ENCODE measurements around the gene COL6A1. TPM values are rescaled to one million over a fixed set of nuclear protein-coding genes. Genes with fewer than 3 reads are reported as not detected.

Gene COL6A1
- total and polyA plus RNA-seq, 2 of the 13 experiments (the other 11 are each of a cell fraction or from before 2014, with no cell fraction given) = 3.1 to 4.8 TPM

DNA sequence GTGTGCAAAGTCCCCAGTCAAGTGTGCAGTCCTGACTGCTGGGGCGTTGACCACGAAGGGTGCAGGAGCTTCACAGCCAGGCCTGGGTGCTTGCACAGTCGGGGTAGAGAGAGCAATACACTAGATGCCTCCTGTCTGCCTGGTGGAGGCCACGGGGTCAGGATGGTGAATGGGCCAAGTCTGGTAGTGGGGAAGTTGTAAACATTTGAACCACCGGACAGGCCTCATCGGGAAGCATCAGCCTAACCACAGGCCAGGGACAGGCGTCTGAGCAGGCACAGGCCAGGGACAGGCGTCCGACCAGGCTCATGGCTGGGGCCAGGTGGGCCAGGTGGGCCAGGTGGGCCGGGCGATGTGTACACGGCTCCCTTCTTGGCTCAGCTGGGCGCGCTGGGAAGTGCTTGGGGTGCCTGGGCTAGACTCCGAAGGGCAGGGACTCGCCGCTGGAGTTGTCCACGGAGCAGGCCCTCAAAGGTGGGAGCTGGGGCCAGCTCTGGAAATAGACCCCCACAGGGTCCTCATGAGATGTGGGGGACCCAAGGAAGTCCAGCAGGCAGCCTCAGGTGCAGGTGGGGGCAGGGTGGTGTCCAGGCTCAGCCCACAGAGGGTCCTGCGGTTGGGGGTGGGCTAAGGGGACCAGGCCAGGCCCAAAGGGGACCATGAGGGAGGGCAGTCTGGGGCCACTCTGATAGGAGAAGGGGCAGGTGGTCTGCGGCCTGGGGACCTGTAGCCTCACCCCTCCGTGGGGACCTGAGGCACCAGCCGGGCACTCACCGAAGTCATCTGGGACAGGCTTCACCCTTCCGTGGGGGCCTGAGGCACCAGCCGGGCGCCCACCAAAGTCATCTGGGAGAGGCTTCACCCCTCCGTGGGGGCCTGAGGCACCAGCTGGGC is 15.0 kb downstream of the COL6A1 start:
- CTCF ChIA-PET (ENCODE audit: low intra/inter-chr PET ratio, low total read pairs) = no interaction called here
- Histone ChIP-seq H4K20me1 (ENCODE audit: insufficient read depth, low read length) (no peaks in the 10 kb centered on the region), H3K9me3 (ENCODE audit: low read length) (no peaks in the 10 kb centered on the region), H3K4me3 (replicated peaks in 1 of 3; ENCODE audit: insufficient read depth in 1 of 3, low read depth in 2 of 3, low read length in 3 of 3) (no peak overlapping the region), H3K36me3 (replicated peaks in 1 of 2; ENCODE audit: control insufficient read depth in 1 of 2, insufficient read depth in 2 of 2, low read length in 2 of 2) (no peaks in the 10 kb centered on the region), H2AFZ (ENCODE audit: low read length) (no peak overlapping the region), H3K27ac (ENCODE audit: extremely low read length, insufficient read depth, low read length) (no peak overlapping the region), H3K27me3 (ENCODE audit: control insufficient read depth in 1 of 2, insufficient read depth in 2 of 2, low read length in 2 of 2) (peaks cover 0 to 7% of the 10 kb centered on the region in 2 experiments; a peak in 1 of 5 replicates), H3K4me2 (ENCODE audit: low read depth, low read length) (no peak overlapping the region), H3K4me1 (ENCODE audit: insufficient read depth, low read length) (peaks cover 17% of the 10 kb centered on the region), H3K79me2 (ENCODE audit: insufficient read depth, low read length) (no peaks in the 10 kb centered on the region), H3K9ac (ENCODE audit: insufficient read depth, low read depth, low read length) (no peak overlapping the region)
- BruUV-seq (replicated peaks) = no TSS peak
- DNase-seq (ENCODE audit: low spot score) (no peak), ATAC-seq (no peak), FAIRE-seq (no peak)
- 46% methylated on average over 4 of the region's 27 CpGs for WGBS (ENCODE audit: low lambda C conversion rate)
- in situ Hi-C loops (cut with HindIII; ENCODE audit: extremely low pct_ligation_motif_present, low pct_unique_long_range_greater_than_20kb) = no loop called here
- POLR2A ChIA-PET = no interaction called here
- intact Hi-C loops (cut with micrococcal nuclease; ENCODE audit: unreplicated experiment) = no loop called here
- no peak for TF ChIP-seq NCOA5 (CRISPR knock-in tag; IDR thresholded peaks at IDR 0.05)
- TF ChIP-seq, protein P1, sequence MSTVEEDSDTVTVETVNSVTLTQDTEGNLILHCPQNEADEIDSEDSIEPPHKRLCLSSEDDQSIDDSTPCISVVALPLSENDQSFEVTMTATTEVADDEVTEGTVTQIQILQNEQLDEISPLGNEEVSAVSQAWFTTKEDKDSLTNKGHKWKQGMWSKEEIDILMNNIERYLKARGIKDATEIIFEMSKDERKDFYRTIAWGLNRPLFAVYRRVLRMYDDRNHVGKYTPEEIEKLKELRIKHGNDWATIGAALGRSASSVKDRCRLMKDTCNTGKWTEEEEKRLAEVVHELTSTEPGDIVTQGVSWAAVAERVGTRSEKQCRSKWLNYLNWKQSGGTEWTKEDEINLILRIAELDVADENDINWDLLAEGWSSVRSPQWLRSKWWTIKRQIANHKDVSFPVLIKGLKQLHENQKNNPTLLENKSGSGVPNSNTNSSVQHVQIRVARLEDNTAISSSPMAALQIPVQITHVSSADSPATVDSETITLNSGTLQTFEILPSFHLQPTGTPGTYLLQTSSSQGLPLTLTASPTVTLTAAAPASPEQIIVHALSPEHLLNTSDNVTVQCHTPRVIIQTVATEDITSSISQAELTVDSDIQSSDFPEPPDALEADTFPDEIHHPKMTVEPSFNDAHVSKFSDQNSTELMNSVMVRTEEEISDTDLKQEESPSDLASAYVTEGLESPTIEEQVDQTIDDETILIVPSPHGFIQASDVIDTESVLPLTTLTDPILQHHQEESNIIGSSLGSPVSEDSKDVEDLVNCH (CRISPR knock-in tag; IDR thresholded peaks at IDR 0.05) = no peak
- TF ChIP-seq NBN (conservative IDR thresholded peaks at IDR 0.05) = no peak
- TF ChIP-seq PAF1 (CRISPR knock-in tag; IDR thresholded peaks at IDR 0.05) = no peak
- no peak for TF ChIP-seq ZSCAN20 (CRISPR knock-in tag; IDR thresholded peaks at IDR 0.05; ENCODE audit: borderline replicate concordance)
- TF ChIP-seq, protein P2, sequence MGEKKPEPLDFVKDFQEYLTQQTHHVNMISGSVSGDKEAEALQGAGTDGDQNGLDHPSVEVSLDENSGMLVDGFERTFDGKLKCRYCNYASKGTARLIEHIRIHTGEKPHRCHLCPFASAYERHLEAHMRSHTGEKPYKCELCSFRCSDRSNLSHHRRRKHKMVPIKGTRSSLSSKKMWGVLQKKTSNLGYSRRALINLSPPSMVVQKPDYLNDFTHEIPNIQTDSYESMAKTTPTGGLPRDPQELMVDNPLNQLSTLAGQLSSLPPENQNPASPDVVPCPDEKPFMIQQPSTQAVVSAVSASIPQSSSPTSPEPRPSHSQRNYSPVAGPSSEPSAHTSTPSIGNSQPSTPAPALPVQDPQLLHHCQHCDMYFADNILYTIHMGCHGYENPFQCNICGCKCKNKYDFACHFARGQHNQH (CRISPR knock-in tag; IDR thresholded peaks at IDR 0.05) = no peak
- TF ChIP-seq, protein P3, sequence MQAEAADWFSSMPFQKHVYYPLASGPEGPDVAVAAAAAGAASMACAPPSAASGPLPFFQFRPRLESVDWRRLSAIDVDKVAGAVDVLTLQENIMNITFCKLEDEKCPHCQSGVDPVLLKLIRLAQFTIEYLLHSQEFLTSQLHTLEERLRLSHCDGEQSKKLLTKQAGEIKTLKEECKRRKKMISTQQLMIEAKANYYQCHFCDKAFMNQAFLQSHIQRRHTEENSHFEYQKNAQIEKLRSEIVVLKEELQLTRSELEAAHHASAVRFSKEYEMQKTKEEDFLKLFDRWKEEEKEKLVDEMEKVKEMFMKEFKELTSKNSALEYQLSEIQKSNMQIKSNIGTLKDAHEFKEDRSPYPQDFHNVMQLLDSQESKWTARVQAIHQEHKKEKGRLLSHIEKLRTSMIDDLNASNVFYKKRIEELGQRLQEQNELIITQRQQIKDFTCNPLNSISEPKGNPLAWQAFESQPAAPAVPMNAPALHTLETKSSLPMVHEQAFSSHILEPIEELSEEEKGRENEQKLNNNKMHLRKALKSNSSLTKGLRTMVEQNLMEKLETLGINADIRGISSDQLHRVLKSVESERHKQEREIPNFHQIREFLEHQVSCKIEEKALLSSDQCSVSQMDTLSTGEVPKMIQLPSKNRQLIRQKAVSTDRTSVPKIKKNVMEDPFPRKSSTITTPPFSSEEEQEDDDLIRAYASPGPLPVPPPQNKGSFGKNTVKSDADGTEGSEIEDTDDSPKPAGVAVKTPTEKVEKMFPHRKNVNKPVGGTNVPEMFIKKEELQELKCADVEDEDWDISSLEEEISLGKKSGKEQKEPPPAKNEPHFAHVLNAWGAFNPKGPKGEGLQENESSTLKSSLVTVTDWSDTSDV (CRISPR knock-in tag; IDR thresholded peaks at IDR 0.05) = no peak
- TF ChIP-seq XBP1 (CRISPR knock-in tag; IDR thresholded peaks at IDR 0.05) = no peak
- TF ChIP-seq, protein P4, sequence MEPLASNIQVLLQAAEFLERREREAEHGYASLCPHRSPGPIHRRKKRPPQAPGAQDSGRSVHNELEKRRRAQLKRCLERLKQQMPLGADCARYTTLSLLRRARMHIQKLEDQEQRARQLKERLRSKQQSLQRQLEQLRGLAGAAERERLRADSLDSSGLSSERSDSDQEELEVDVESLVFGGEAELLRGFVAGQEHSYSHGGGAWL (CRISPR knock-in tag; IDR thresholded peaks at IDR 0.05) = no peak
- TF ChIP-seq ARNT (IDR thresholded peaks at IDR 0.05) = no peak
- no peak for TF ChIP-seq ZBTB38 (CRISPR knock-in tag; IDR thresholded peaks at IDR 0.05)
- TF ChIP-seq KDM2A (CRISPR knock-in tag; IDR thresholded peaks at IDR 0.05; ENCODE audit: borderline replicate concordance, low read depth) = no peak
- TF ChIP-seq SP2 (CRISPR knock-in tag; IDR thresholded peaks at IDR 0.05) = no peak
- TF ChIP-seq, protein P5, sequence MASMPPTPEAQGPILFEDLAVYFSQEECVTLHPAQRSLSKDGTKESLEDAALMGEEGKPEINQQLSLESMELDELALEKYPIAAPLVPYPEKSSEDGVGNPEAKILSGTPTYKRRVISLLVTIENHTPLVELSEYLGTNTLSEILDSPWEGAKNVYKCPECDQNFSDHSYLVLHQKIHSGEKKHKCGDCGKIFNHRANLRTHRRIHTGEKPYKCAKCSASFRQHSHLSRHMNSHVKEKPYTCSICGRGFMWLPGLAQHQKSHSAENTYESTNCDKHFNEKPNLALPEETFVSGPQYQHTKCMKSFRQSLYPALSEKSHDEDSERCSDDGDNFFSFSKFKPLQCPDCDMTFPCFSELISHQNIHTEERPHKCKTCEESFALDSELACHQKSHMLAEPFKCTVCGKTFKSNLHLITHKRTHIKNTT (CRISPR knock-in tag; IDR thresholded peaks at IDR 0.05) = no peak
- no peak for TF ChIP-seq ESRRA (CRISPR knock-in tag; IDR thresholded peaks at IDR 0.05; ENCODE audit: low read depth)
- TF ChIP-seq HOXA5 (CRISPR knock-in tag; IDR thresholded peaks at IDR 0.05) = no peak

Measured in HepG2 (cell line).